SK-N-SH (cell line): ENCODE results near the gene SIRPB2. TPM values are rescaled to one million over a fixed set of nuclear protein-coding genes. Genes with fewer than 3 reads are reported as not detected.

ENCODE experiments used
- CTCF ChIA-PET: fragments of 300-600, 350-600 bp; formaldehyde crosslinking; extraction: SDS; loops from one replicate; lab custom pipeline; 2021; lab: Yijun Ruan, JAX
- POLR2A ChIA-PET: fragments of 350-600 bp; sonication (Branson Sonifier 250); formaldehyde crosslinking; extraction: SDS; loops from one replicate; lab custom pipeline; 2020; ENCODE audit warnings: antibody characterized with exemption, inconsistent platforms; lab: Yijun Ruan, JAX
- DNase-seq: peaks from one replicate; pipeline ENCODE4 v3.0.0; 2012
- H2AFZ ChIP-seq: fragments of 200-600 bp; sonication (generic); 2 replicates; pipeline ENCODE4 v1.8.1; 2016; ENCODE audit warnings: antibody characterized with exemption, mild to moderate bottlenecking, low read depth
- H3F3A ChIP-seq: fragments of 200-600 bp; sonication (generic); replicated peaks from 2 replicates; pipeline ENCODE3; 2016; ENCODE audit warnings: antibody characterized with exemption, mild to moderate bottlenecking; ENCODE audit not compliant: insufficient read depth
- H3K27ac ChIP-seq, 2 experiments: fragments of 200-500 bp in 1 of 2; fragments of 200-600 bp in 1 of 2; sonication (Bioruptor generic) in 1 of 2; sonication (generic), shearing (Covaris generic) in 1 of 2; 2 replicates each; pipeline versions ENCODE4 v1.5.1 to v1.6.1; 2014 to 2016; ENCODE audit warnings: low read depth in 2 of 2, inconsistent platforms in 1 of 2, low read length in 1 of 2, mild to moderate bottlenecking in 1 of 2, mixed read lengths in 1 of 2
- H3K27me3 ChIP-seq: fragments of 200-600 bp; sonication (generic), shearing (Covaris generic); 2 replicates; pipeline ENCODE4 v1.6.1; 2016; ENCODE audit warnings: mixed run types; ENCODE audit not compliant: insufficient read depth
- H3K36me3 ChIP-seq, 2 experiments: fragments of 200-500 bp in 1 of 2; fragments of 200-600 bp in 1 of 2; sonication (Bioruptor generic) in 1 of 2; sonication (generic) in 1 of 2; replicated peaks in 1 of 2; 2 replicates each; pipeline versions ENCODE3 to v1.5.1; 2014 to 2016; ENCODE audit warnings: low read length in 1 of 2, mild to moderate bottlenecking in 1 of 2; ENCODE audit not compliant: insufficient read depth in 2 of 2, control insufficient read depth in 1 of 2
- H3K4me1 ChIP-seq, 2 experiments: fragments of 200-500 bp in 1 of 2; fragments of 200-600 bp in 1 of 2; sonication (Bioruptor generic) in 1 of 2; sonication (generic), shearing (Covaris generic) in 1 of 2; 2 replicates each; pipeline versions ENCODE4 v1.5.1 to v1.6.1; 2014 to 2016; ENCODE audit warnings: low read depth in 1 of 2, low read length in 1 of 2, mixed run types in 1 of 2; ENCODE audit not compliant: insufficient read depth in 2 of 2, control insufficient read depth in 1 of 2
- H3K4me2 ChIP-seq: fragments of 200-600 bp; sonication (generic), shearing (Covaris generic); 2 replicates; pipeline ENCODE4 v1.6.1; 2017; ENCODE audit warnings: mixed run types
- H3K4me3 ChIP-seq, 2 experiments: fragments of 200-500 bp in 1 of 2; fragments of 200-600 bp in 1 of 2; sonication (Bioruptor generic) in 1 of 2; sonication (generic), shearing (Covaris generic) in 1 of 2; 2 replicates each; pipeline versions ENCODE4 v1.5.1 to v1.8.1; 2014 to 2016; ENCODE audit warnings: low read depth in 2 of 2, inconsistent platforms in 1 of 2, low read length in 1 of 2, mild to moderate bottlenecking in 1 of 2, mixed read lengths in 1 of 2, moderate library complexity in 1 of 2
- H3K79me2 ChIP-seq: fragments of 200-600 bp; sonication (generic); 2 replicates; pipeline ENCODE4 v1.8.1; 2017; ENCODE audit warnings: mild to moderate bottlenecking; ENCODE audit not compliant: insufficient read depth
- H3K9ac ChIP-seq: fragments of 200-600 bp; sonication (generic); 2 replicates; pipeline ENCODE4 v1.6.1; 2017; ENCODE audit warnings: mixed run types
- H3K9me2 ChIP-seq: fragments of 200-600 bp; sonication (generic); 2 replicates; pipeline ENCODE4 v1.6.1; 2017; ENCODE audit warnings: mixed run types
- H3K9me3 ChIP-seq: fragments of 200-600 bp; sonication (generic); 2 replicates; pipeline ENCODE4 v1.6.1; 2017; ENCODE audit warnings: mixed run types, mild to moderate bottlenecking, moderate library complexity
- H4K20me1 ChIP-seq: fragments of 200-600 bp; sonication (generic); 2 replicates; pipeline ENCODE4 v1.6.1; 2017; ENCODE audit warnings: mild to moderate bottlenecking, mixed run types; ENCODE audit not compliant: insufficient read depth
- ELF1 ChIP-seq: IDR thresholded peaks from 2 replicates; pipeline ENCODE4 v1.4.0; 2012
- EP300 ChIP-seq, 2 experiments: IDR thresholded peaks; 2 replicates each; pipeline versions ENCODE4 v1.4.0 to v1.6.1; 2012; ENCODE audit warnings: borderline replicate concordance in 1 of 2, low read depth in 1 of 2, low read length in 1 of 2
- EZH2phosphoT487 ChIP-seq: fragments of 200-600 bp; sonication (generic); IDR thresholded peaks from 2 replicates; pipeline ENCODE4 v1.6.1; 2017; ENCODE audit warnings: low read depth, mixed run types, mild to moderate bottlenecking, antibody characterized with exemption, moderate library complexity, borderline replicate concordance
- FOXM1 ChIP-seq: IDR thresholded peaks from 2 replicates; pipeline ENCODE4 v1.4.0; 2012; ENCODE audit warnings: low read depth, mild to moderate bottlenecking
- GABPA ChIP-seq: IDR thresholded peaks from 2 replicates; pipeline ENCODE4 v1.4.0; 2012; ENCODE audit warnings: low read depth, mild to moderate bottlenecking
- GATA2 ChIP-seq: sonication (generic); formaldehyde crosslinking; IDR thresholded peaks from 2 replicates; pipeline ENCODE4 v1.5.0; 2020; ENCODE audit warnings: mild to moderate bottlenecking, missing genetic modification reagents
- JUND ChIP-seq: IDR thresholded peaks from 2 replicates; pipeline ENCODE4 v1.4.0; 2012
- NFIC ChIP-seq: IDR thresholded peaks from 2 replicates; pipeline ENCODE4 v1.4.0; 2012; ENCODE audit warnings: borderline replicate concordance
- RAD21 ChIP-seq: IDR thresholded peaks from 2 replicates; pipeline ENCODE4 v1.6.1; 2012; ENCODE audit warnings: mild to moderate bottlenecking, low read length
- RCOR1 ChIP-seq: fragments of 150-350 bp; IDR thresholded peaks from 2 replicates; pipeline ENCODE4 v1.6.1; 2017; ENCODE audit warnings: antibody characterized with exemption, low read length
- SMC3 ChIP-seq: IDR thresholded peaks from 2 replicates; pipeline ENCODE4 v1.6.1; 2012; ENCODE audit warnings: low read depth, low read length, improper control_type of control experiment
- TAF1 ChIP-seq: IDR thresholded peaks from 2 replicates; pipeline ENCODE4 v1.6.1; 2012; ENCODE audit warnings: low read depth, mild to moderate bottlenecking, low read length, moderate library complexity, borderline replicate concordance
- TCF12 ChIP-seq: IDR thresholded peaks from 2 replicates; pipeline ENCODE4 v1.4.0; 2012
- TEAD4 ChIP-seq: IDR thresholded peaks from 2 replicates; pipeline ENCODE4 v1.4.0; 2012; ENCODE audit warnings: mild to moderate bottlenecking, borderline replicate concordance; ENCODE audit not compliant: insufficient read depth
- USF1 ChIP-seq: IDR thresholded peaks from 2 replicates; pipeline ENCODE4 v1.4.0; 2012; ENCODE audit warnings: low read depth, borderline replicate concordance
- ZBTB33 ChIP-seq: IDR thresholded peaks from 2 replicates; pipeline ENCODE4 v1.4.0; 2012; ENCODE audit warnings: low read depth, borderline replicate concordance
- WGBS: methylation state at CpG from one replicate; pipeline ENCODE4 v1.1.6; 2017; ENCODE audit warnings: low lambda C conversion rate; 5-methylcytosine and 5-hydroxymethylcytosine counted together
- polyA plus RNA-seq, 3 experiments: library from polyadenylated mRNA; depleted of rRNA; stranded (reverse); fragments of >200 nt; gene quantifications; 2 replicates each; pipeline ENCODE4 v1.2.3, GENCODE V29; 2012
- TF ChIP-seq, protein P1 (sequence below): fragments of 200-600 bp; sonication (generic); IDR thresholded peaks from 2 replicates; pipeline ENCODE4 v1.6.1; 2017; ENCODE audit warnings: antibody characterized with exemption, mild to moderate bottlenecking, moderate library complexity

The SIRPB2 gene
- polyA plus RNA-seq, 1 of the 3 experiments (the other 2 are of a cell fraction) = not detected

GRCh38 chr20:1474325-1474724 is 16.9 kb downstream of the SIRPB2 start (continued):
- TF ChIP-seq, protein P1, sequence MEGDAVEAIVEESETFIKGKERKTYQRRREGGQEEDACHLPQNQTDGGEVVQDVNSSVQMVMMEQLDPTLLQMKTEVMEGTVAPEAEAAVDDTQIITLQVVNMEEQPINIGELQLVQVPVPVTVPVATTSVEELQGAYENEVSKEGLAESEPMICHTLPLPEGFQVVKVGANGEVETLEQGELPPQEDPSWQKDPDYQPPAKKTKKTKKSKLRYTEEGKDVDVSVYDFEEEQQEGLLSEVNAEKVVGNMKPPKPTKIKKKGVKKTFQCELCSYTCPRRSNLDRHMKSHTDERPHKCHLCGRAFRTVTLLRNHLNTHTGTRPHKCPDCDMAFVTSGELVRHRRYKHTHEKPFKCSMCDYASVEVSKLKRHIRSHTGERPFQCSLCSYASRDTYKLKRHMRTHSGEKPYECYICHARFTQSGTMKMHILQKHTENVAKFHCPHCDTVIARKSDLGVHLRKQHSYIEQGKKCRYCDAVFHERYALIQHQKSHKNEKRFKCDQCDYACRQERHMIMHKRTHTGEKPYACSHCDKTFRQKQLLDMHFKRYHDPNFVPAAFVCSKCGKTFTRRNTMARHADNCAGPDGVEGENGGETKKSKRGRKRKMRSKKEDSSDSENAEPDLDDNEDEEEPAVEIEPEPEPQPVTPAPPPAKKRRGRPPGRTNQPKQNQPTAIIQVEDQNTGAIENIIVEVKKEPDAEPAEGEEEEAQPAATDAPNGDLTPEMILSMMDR = no peak
- TF ChIP-seq TAF1 (no peak), TCF12 (no peak), ZBTB33 (no peak)

- Histone ChIP-seq H3K9ac (no peak overlapping the region), H3K36me3 (no peaks in the 10 kb centered on the region), H4K20me1 (no peaks in the 10 kb centered on the region), H3K4me1 (peaks cover 0 to 9% of the 10 kb centered on the region in 2 experiments; a peak in 1 of 4 replicates), H2AFZ (no peak overlapping the region), H3K4me2 (no peak overlapping the region), H3K9me2 (no peaks in the 10 kb centered on the region), H3K4me3 (no peak overlapping the region)
- no peak for DNase-seq
- CTCF ChIA-PET = interaction anchor here (0.9 to 1.4 kb wide), 3 partner anchors 161 to 264 kb away, joined by 3 to 6 read pairs (median 3); no protein-coding TSS in a partner anchor
- TF ChIP-seq ELF1 (no peak), GABPA (no peak), EZH2phosphoT487 (no peak), TEAD4 (no peak), NFIC (no peak), GATA2 (no peak), RAD21 (no peak), USF1 (no peak), JUND (no peak), RCOR1 (no peak), SMC3 (no peak), TCF12 (no peak), EP300 (IDR thresholded peaks at IDR 0.05; ENCODE audit: borderline replicate concordance in 1 of 2, low read depth in 1 of 2, low read length in 1 of 2) (no peak), FOXM1 (no peak)
- TF ChIP-seq, protein P1 = no peak
- TF ChIP-seq, all 33 proteins: peak for 0
- Histone ChIP-seq H3K9me3 (no peaks in the 10 kb centered on the region), H3K27ac (no peak overlapping the region), H3K27me3 (no peaks in the 10 kb centered on the region), H3F3A (peaks cover 5% of the 10 kb centered on the region), H3K79me2 (no peaks in the 10 kb centered on the region)
- 63% methylated on average over 13 of the region's 13 CpGs for WGBS
- POLR2A ChIA-PET = no interaction called here
These were observed 17.7 kb downstream of the SIRPB2 start for GRCh38 chr20:1473246-1474220.
